Mesendoderm (in vitro differentiated cells): ENCODE data around the gene PRPSAP1.

Experiments used
- DNase-seq: peaks from one replicate; pipeline ENCODE4 v3.0.0; 2013
- H2AK5ac ChIP-seq: 2 replicates; pipeline ENCODE4 v1.6.1; 2013; ENCODE audit warnings: low read length, inconsistent platforms
- H2BK120ac ChIP-seq: 2 replicates; pipeline ENCODE4 v1.6.1; 2013; ENCODE audit warnings: low read depth, mild to moderate bottlenecking, low read length, moderate library complexity, mixed read lengths
- H2BK15ac ChIP-seq: replicated peaks from 2 replicates; pipeline ENCODE4 v1.6.1; 2013; ENCODE audit warnings: low read depth, mild to moderate bottlenecking, moderate library complexity
- H2BK5ac ChIP-seq: 2 replicates; pipeline ENCODE4 v1.6.1; 2013; ENCODE audit warnings: low read length, inconsistent platforms
- H3K18ac ChIP-seq: 2 replicates; pipeline ENCODE4 v1.6.1; 2013; ENCODE audit warnings: mild to moderate bottlenecking, low read length, mixed read lengths
- H3K23ac ChIP-seq: one replicate; pipeline ENCODE4 v1.6.1; 2013; ENCODE audit warnings: low read length
- H3K27ac ChIP-seq: 2 replicates; pipeline ENCODE4 v1.5.1; 2013; ENCODE audit warnings: low read depth, mild to moderate bottlenecking, inconsistent platforms, low read length, moderate library complexity
- H3K27me3 ChIP-seq: 2 replicates; pipeline ENCODE4 v1.6.1; 2013; ENCODE audit warnings: low read length, control low read depth, mild to moderate bottlenecking, inconsistent platforms; ENCODE audit not compliant: insufficient read depth, poor library complexity
- H3K36me3 ChIP-seq: 2 replicates; pipeline ENCODE4 v1.6.1; 2013; ENCODE audit warnings: low read length, inconsistent platforms; ENCODE audit not compliant: control insufficient read depth, insufficient read depth
- H3K4ac ChIP-seq: one replicate; pipeline ENCODE4 v1.6.1; 2013; ENCODE audit warnings: low read depth, mild to moderate bottlenecking, low read length, moderate library complexity
- H3K4me1 ChIP-seq: 2 replicates; pipeline ENCODE4 v1.6.1; 2013; ENCODE audit warnings: low read depth, low read length, inconsistent platforms; ENCODE audit not compliant: control insufficient read depth
- H3K4me2 ChIP-seq: 2 replicates; pipeline ENCODE4 v1.6.1; 2013; ENCODE audit warnings: low read length
- H3K4me3 ChIP-seq: 2 replicates; pipeline ENCODE4 v1.5.1; 2013; ENCODE audit warnings: mild to moderate bottlenecking, low read length
- H3K56ac ChIP-seq: one replicate; pipeline ENCODE4 v1.6.1; 2013; ENCODE audit warnings: low read length
- H3K79me1 ChIP-seq: 2 replicates; pipeline ENCODE4 v1.6.1; 2013; ENCODE audit warnings: low read length, inconsistent platforms
- H3K79me2 ChIP-seq: 2 replicates; pipeline ENCODE4 v1.6.1; 2013; ENCODE audit warnings: mild to moderate bottlenecking, low read length; ENCODE audit not compliant: control insufficient read depth, insufficient read depth
- H3K9ac ChIP-seq: 2 replicates; pipeline ENCODE4 v1.6.1; 2013; ENCODE audit warnings: low read length, inconsistent platforms
- H4K5ac ChIP-seq: one replicate; pipeline ENCODE4 v1.6.1; 2013; ENCODE audit warnings: low read length
- H4K8ac ChIP-seq: one replicate; pipeline ENCODE4 v1.6.1; 2013; ENCODE audit warnings: low read depth, mild to moderate bottlenecking, control low read depth, low read length, moderate library complexity
- whole genome bisulfite sequencing: extraction: QIAGEN DNeasy Blood & Tissue Kit; methylation state at CpG from one replicate; pipeline ENCODE4 v1.1.7; 2013; ENCODE audit warnings: low lambda C conversion rate, missing lambda C conversion rate; ENCODE audit not compliant: insufficient coverage; ENCODE audit errors: extremely low coverage; 5-methylcytosine and 5-hydroxymethylcytosine counted together

Gene PRPSAP1

DNA sequence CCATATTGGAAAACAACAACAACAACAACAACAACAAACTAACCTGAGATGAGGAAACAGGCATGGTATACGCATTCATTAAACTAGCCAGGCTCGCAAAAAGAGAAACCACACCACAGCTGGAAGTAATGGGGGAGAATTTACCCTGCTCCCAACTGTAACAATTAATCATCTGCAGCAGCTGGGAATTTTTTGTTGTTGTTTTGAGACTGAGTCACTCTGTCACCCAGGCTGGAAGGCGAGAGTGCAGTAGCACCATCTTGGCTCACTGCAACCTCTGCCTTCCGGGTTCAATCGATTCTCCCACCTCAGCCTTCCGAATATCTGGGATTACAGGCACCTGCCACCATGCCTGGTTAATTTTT, 16.3 kb downstream of the PRPSAP1 start:
- Histone ChIP-seq H3K79me2 (no peaks in the 10 kb centered on the region), H3K56ac (no peak overlapping the region), H3K27me3 (no peaks in the 10 kb centered on the region), H3K18ac (no peak overlapping the region), H3K23ac (no peak overlapping the region), H3K4me2 (no peak overlapping the region), H4K5ac (no peak overlapping the region), H2BK120ac (no peak overlapping the region), H3K27ac (no peak overlapping the region), H3K36me3 (no peaks in the 10 kb centered on the region), H3K4me3 (no peak overlapping the region), H3K4me1 (no peaks in the 10 kb centered on the region), H2AK5ac (no peak overlapping the region), H2BK15ac (no peak overlapping the region), H4K8ac (no peak overlapping the region), H3K4ac (no peak overlapping the region), H3K79me1 (no peaks in the 10 kb centered on the region), H3K9ac (no peak overlapping the region), H2BK5ac (no peak overlapping the region)
- DNase-seq, result no peak
- no CpG with 5 or more reads among the region's 6 CpGs for WGBS

DNA sequence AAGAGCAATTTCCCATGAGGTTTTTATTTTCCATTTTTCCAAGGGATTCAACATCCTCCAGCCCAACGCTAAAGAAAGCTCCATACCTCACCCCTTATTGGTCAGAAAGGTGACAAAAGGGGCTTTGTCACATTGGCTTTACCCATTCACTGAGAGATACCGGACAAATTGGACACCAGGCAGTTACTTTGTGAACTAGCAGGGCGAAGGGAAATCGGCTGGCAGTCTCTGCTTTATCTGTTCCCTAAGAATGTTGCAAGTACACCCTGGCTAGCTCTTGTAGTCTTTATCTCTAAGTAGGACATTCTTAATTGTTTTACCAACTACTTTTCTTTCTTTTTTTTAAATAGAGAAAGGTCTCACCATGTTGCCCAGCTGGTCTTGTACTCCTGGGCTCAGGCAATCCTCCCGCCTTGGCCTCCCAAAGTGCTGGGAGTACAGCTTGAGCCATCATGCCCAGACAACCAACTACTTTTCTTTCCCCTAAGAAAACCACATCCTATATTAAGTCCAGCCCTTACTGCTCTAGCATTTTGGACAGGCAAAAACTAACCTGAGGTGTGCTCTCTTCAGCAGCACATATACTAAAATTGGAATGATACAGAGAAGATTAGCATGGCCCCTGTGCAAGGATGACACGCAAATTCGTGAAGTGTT, 16.8 kb downstream of the PRPSAP1 start:
- H3K56ac ChIP-seq, result no peak overlapping the region
- no peak overlapping the region for H4K5ac ChIP-seq
- H2BK5ac ChIP-seq, result no peak overlapping the region
- H2AK5ac ChIP-seq, result no peak overlapping the region
- no peak overlapping the region for H3K18ac ChIP-seq
- H3K4me2 ChIP-seq, result no peak overlapping the region
- no peak overlapping the region for H3K4ac ChIP-seq
- no peak overlapping the region for H3K23ac ChIP-seq
- DNase-seq, result no peak
- H2BK120ac ChIP-seq, result no peak overlapping the region
- no peaks in the 10 kb centered on the region for H3K79me1 ChIP-seq
- H3K27me3 ChIP-seq, result no peaks in the 10 kb centered on the region
- no peaks in the 10 kb centered on the region for H3K79me2 ChIP-seq
- H2BK15ac ChIP-seq, result no peak overlapping the region
- WGBS, result no CpG with 5 or more reads among the region's 7 CpGs
- H3K27ac ChIP-seq, result no peak overlapping the region
- no peak overlapping the region for H4K8ac ChIP-seq
- H3K4me1 ChIP-seq, result no peaks in the 10 kb centered on the region
- no peaks in the 10 kb centered on the region for H3K36me3 ChIP-seq
- H3K9ac ChIP-seq, result no peak overlapping the region
- no peak overlapping the region for H3K4me3 ChIP-seq

DNA sequence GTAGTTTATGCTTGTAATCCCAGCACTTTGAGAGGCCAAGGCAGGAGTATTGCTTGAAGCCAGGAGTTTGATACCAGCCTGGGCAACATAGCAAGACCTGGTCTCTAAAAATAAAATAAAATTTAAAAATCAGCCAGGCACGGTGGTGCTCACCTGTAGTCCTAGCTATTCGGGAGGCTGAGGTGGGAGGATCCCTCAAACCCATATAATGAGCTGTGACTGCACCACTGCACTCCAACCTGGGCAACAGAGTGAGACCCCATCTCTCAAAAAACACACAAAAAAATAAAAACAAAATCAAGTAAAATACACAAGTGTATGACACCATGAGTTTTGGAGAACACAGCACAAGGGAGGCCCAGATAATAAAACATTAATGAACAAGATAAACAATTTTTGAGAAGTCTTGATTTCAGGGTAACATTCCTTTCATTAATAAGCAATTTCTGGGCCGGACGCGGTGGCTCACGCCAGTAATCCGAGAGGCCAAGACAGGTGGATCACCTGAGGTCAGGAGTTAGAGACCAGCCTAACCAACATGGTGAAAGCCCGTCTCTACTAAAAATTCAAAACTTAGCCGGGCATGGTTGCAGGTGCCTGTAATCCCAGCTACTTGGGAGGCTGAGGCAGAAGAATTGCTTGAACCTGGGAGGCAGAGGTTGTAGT, 17.9 kb downstream of the PRPSAP1 start:
- Histone ChIP-seq H3K4me2 (no peak overlapping the region), H2AK5ac (no peak overlapping the region), H3K4me3 (no peak overlapping the region), H3K36me3 (no peaks in the 10 kb centered on the region), H3K27ac (no peak overlapping the region), H4K8ac (no peak overlapping the region), H3K4me1 (no peaks in the 10 kb centered on the region), H3K79me1 (no peaks in the 10 kb centered on the region), H2BK5ac (no peak overlapping the region), H3K79me2 (no peaks in the 10 kb centered on the region), H2BK120ac (no peak overlapping the region), H2BK15ac (no peak overlapping the region), H3K18ac (no peak overlapping the region), H3K9ac (no peak overlapping the region), H3K4ac (no peak overlapping the region), H3K23ac (no peak overlapping the region), H3K27me3 (no peaks in the 10 kb centered on the region), H4K5ac (no peak overlapping the region), H3K56ac (no peak overlapping the region)
- no CpG with 5 or more reads among the region's 9 CpGs for WGBS
- no peak for DNase-seq

DNA sequence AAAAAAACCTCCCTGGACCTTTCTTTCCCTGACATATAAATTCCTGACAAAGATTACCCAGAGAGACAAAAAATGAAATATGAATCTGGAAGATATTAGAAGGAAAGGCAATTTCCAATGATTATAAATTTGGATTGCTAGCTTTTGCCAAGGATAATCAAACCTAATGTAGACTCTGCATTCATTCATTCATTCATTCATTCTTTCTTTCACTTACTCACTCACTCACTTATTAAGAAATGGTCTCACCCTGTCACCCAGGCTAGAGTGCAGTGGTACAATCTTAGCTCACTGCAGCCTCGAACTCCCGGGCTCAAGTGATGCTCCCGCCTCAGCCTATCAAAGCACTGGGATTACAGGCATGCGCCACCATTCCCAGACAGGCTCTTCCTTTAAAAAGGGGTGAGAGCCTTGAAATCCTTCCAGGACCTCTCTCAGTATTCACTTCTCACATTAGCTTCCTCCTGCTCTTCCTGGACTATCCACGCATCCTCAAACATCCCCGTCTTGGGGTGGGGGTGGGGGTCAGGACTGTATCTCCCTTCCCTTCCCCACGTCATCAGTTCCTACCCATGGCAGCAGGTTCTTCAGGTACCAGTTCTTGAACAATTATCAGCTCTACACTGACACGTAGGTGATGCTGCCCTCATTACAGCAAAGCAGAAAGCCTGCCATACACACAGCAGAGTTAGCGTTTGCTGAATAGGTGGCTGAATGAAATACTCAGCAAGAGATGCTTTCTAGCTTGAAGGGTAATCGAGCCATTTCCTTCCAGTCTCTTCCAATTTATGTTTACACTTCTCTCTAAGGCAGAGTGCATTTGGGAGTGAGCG, 19.8 kb downstream of the PRPSAP1 start:
- H2BK120ac ChIP-seq, result no peak overlapping the region
- H2BK5ac ChIP-seq, result no peak overlapping the region
- no peak overlapping the region for H3K4me2 ChIP-seq
- no peak overlapping the region for H3K27ac ChIP-seq
- no peaks in the 10 kb centered on the region for H3K79me2 ChIP-seq
- H3K18ac ChIP-seq, result no peak overlapping the region
- no peak overlapping the region for H3K23ac ChIP-seq
- no peak overlapping the region for H3K4ac ChIP-seq
- peaks cover 2% of the 10 kb centered on the region for H3K36me3 ChIP-seq
- H3K56ac ChIP-seq, result no peak overlapping the region
- H2AK5ac ChIP-seq, result no peak overlapping the region
- WGBS, result no CpG with 5 or more reads among the region's 11 CpGs
- no peaks in the 10 kb centered on the region for H3K27me3 ChIP-seq
- H2BK15ac ChIP-seq, result no peak overlapping the region
- no peak overlapping the region for H4K5ac ChIP-seq
- H3K4me1 ChIP-seq, result no peaks in the 10 kb centered on the region
- DNase-seq, result no peak
- H4K8ac ChIP-seq, result no peak overlapping the region
- no peak overlapping the region for H3K9ac ChIP-seq
- no peak overlapping the region for H3K4me3 ChIP-seq
- H3K79me1 ChIP-seq, result no peaks in the 10 kb centered on the region

DNA sequence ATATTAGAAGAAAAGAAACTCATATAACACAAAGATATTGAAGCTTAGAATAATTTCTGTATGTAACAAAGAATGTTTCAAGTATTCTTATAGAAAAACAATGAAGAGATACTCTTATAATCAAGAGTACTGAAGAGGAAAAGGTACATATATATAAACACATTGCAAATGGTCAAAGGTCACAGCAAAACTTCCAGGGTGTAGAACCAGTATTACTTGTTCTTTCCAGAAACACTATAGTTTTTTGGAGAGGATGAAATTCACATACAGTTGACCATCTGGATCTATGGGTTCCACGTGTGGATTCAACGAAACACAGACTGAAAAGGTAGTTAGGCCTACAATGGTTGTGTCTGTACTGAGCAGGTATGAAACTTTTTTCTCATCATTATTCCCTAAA, 22.6 kb downstream of the PRPSAP1 start:
- Histone ChIP-seq H3K56ac (no peak overlapping the region), H3K23ac (no peak overlapping the region), H3K27me3 (no peaks in the 10 kb centered on the region), H3K4me3 (no peak overlapping the region), H3K36me3 (peaks cover 6% of the 10 kb centered on the region), H3K9ac (no peak overlapping the region), H2AK5ac (no peak overlapping the region), H3K79me1 (no peaks in the 10 kb centered on the region), H2BK120ac (no peak overlapping the region), H2BK15ac (no peak overlapping the region), H4K5ac (no peak overlapping the region), H4K8ac (no peak overlapping the region), H3K79me2 (no peaks in the 10 kb centered on the region), H3K27ac (no peak overlapping the region), H3K4me2 (no peak overlapping the region), H3K18ac (no peak overlapping the region), H3K4ac (no peak overlapping the region), H2BK5ac (no peak overlapping the region), H3K4me1 (no peaks in the 10 kb centered on the region)
- DNase-seq, result no peak
- no CpG with 5 or more reads among the region's 2 CpGs for WGBS
